Measurements from ENCODE around the gene RPL41. TPM values are rescaled to one million over a fixed set of nuclear protein-coding genes. Genes with fewer than 3 reads are reported as not detected.
"Not testable (repeated sequence)": the region's sequence is repeated elsewhere in the genome, so short reads cannot be mapped to it uniquely, and the experiment has no call there.

Gene RPL41
- total RNA-seq = 2,071 TPM
- polyA plus RNA-seq = 5,547 TPM

GRCh38 chr12:56116267-56117081 lies at the start of gene RPL41:
TSS of gene RPL41 (plus strand) at chr12:56116633.
- H3K27ac ChIP-seq (ENCODE audit: low read depth) = peak within 1 kb of the TSS; percentile 98
- peaks cover 4% of the 10 kb centered on the region for H3K36me3 ChIP-seq (ENCODE audit: insufficient read depth)
- under 1% methylated on average over 34 of the region's 34 CpGs for whole genome bisulfite sequencing
- H3K4me3 ChIP-seq (ENCODE audit: low read depth, low read length) = peak within 1 kb of the TSS; percentile 44
- DNase-seq (ENCODE audit: extremely low spot score) = peak; percentile 96
- no peaks in the 10 kb centered on the region for H3K4me1 ChIP-seq (ENCODE audit: insufficient read depth)

- no peaks in the 10 kb centered on the region for H3K36me3 ChIP-seq (ENCODE audit: insufficient read depth)
- 70% methylated on average over 4 of the region's 4 CpGs for WGBS
- no peak overlapping the region for H3K4me3 ChIP-seq (ENCODE audit: low read depth, low read length)
- DNase-seq (ENCODE audit: extremely low spot score) = no peak
- no peak overlapping the region for H3K27ac ChIP-seq (ENCODE audit: low read depth)
- H3K4me1 ChIP-seq (ENCODE audit: insufficient read depth) = no peaks in the 10 kb centered on the region
These were observed 44.8 kb upstream of the RPL41 start for GRCh38 chr12:56071648-56072047.

- Histone ChIP-seq H3K4me1 (ENCODE audit: insufficient read depth) (no peaks in the 10 kb centered on the region), H3K36me3 (ENCODE audit: insufficient read depth) (no peaks in the 10 kb centered on the region), H3K27ac (ENCODE audit: low read depth) (no peak overlapping the region), H3K4me3 (ENCODE audit: low read depth, low read length) (no peak overlapping the region)
- WGBS = 54% methylated on average over 5 of the region's 5 CpGs
- no peak for DNase-seq (ENCODE audit: extremely low spot score)
These were observed 42.0 kb upstream of the RPL41 start for GRCh38 chr12:56074396-56074795.

GRCh38 chr12:56077966-56078365 lies 38.5 kb upstream of the RPL41 start:
- 88% methylated on average over 9 of the region's 9 CpGs for WGBS
- not testable (repeated sequence) for DNase-seq (ENCODE audit: extremely low spot score)

GRCh38 chr12:56078427-56078826 lies 38.0 kb upstream of the RPL41 start:
- Histone ChIP-seq H3K36me3 (ENCODE audit: insufficient read depth) (no peaks in the 10 kb centered on the region), H3K27ac (ENCODE audit: low read depth) (no peak overlapping the region), H3K4me1 (ENCODE audit: insufficient read depth) (no peaks in the 10 kb centered on the region), H3K4me3 (ENCODE audit: low read depth, low read length) (no peak overlapping the region)
- no peak for DNase-seq (ENCODE audit: extremely low spot score)
- 94% methylated on average over 1 of the region's 1 CpG for WGBS

More at GRCh38 chr12:56077966-56078365, 38.5 kb upstream of the RPL41 start:
- H3K4me3 ChIP-seq (ENCODE audit: low read depth, low read length); H3K36me3 ChIP-seq (ENCODE audit: insufficient read depth); H3K4me1 ChIP-seq (ENCODE audit: insufficient read depth); H3K27ac ChIP-seq (ENCODE audit: low read depth): not testable (repeated sequence)

- H3K27ac ChIP-seq (ENCODE audit: low read depth) = peak overlapping the region; percentile 68
- no peaks in the 10 kb centered on the region for H3K36me3 ChIP-seq (ENCODE audit: insufficient read depth)
- no peak for DNase-seq (ENCODE audit: extremely low spot score)
- WGBS = 1% methylated on average over 50 of the region's 50 CpGs
- H3K4me1 ChIP-seq (ENCODE audit: insufficient read depth) = no peaks in the 10 kb centered on the region
- H3K4me3 ChIP-seq (ENCODE audit: low read depth, low read length) = peak overlapping the region; percentile 41
These were observed 37.3 kb upstream of the RPL41 start for GRCh38 chr12:56078931-56079722.

GRCh38 chr12:56079723-56080555 lies 36.5 kb upstream of the RPL41 start, which contains the start of gene ERBB3:
TSS of gene ERBB3 (plus strand) at chr12:56080165. CDS start at chr12:56080301, 136 bp downstream.
- Histone ChIP-seq H3K4me1 (ENCODE audit: insufficient read depth) (no peaks in the 10 kb centered on the region), H3K27ac (ENCODE audit: low read depth) (peak within 1 kb of the TSS; percentile 76), H3K36me3 (ENCODE audit: insufficient read depth) (no peaks in the 10 kb centered on the region), H3K4me3 (ENCODE audit: low read depth, low read length) (peak within 1 kb of the TSS; percentile 41)
- under 1% methylated on average over 59 of the region's 59 CpGs for WGBS
- peak; percentile 88 for DNase-seq (ENCODE audit: extremely low spot score)

GRCh38 chr12:56080556-56081138 lies 35.8 kb upstream of the RPL41 start:
- Histone ChIP-seq H3K4me1 (ENCODE audit: insufficient read depth) (no peaks in the 10 kb centered on the region), H3K27ac (ENCODE audit: low read depth) (peak overlapping the region; percentile 76), H3K4me3 (ENCODE audit: low read depth, low read length) (peak overlapping the region; percentile 41), H3K36me3 (ENCODE audit: insufficient read depth) (no peaks in the 10 kb centered on the region)
- no peak for DNase-seq (ENCODE audit: extremely low spot score)
- WGBS = 23% methylated on average over 20 of the region's 20 CpGs

- Histone ChIP-seq H3K4me3 (ENCODE audit: low read depth, low read length) (peak overlapping the region; percentile 41), H3K4me1 (ENCODE audit: insufficient read depth) (no peaks in the 10 kb centered on the region), H3K36me3 (ENCODE audit: insufficient read depth) (no peaks in the 10 kb centered on the region), H3K27ac (ENCODE audit: low read depth) (peak overlapping the region; percentile 61)
- no peak for DNase-seq (ENCODE audit: extremely low spot score)
- WGBS = 53% methylated on average over 6 of the region's 6 CpGs
These were observed 34.8 kb upstream of the RPL41 start for GRCh38 chr12:56081393-56082347.

- H3K27ac ChIP-seq (ENCODE audit: low read depth) = no peak overlapping the region
- WGBS = 74% methylated on average over 2 of the region's 2 CpGs
These were observed 34.1 kb upstream of the RPL41 start for GRCh38 chr12:56082382-56082781.

GRCh38 chr12:56082967-56083366 lies 33.5 kb upstream of the RPL41 start:
- H3K4me3 ChIP-seq (ENCODE audit: low read depth, low read length) = no peak overlapping the region
- H3K27ac ChIP-seq (ENCODE audit: low read depth) = no peak overlapping the region
- WGBS = 56% methylated on average over 3 of the region's 3 CpGs
- H3K4me1 ChIP-seq (ENCODE audit: insufficient read depth) = no peaks in the 10 kb centered on the region
- H3K36me3 ChIP-seq (ENCODE audit: insufficient read depth) = no peaks in the 10 kb centered on the region
- DNase-seq (ENCODE audit: extremely low spot score) = no peak

More at GRCh38 chr12:56082382-56082781, 34.1 kb upstream of the RPL41 start:
- no peak overlapping the region for H3K4me3 ChIP-seq (ENCODE audit: low read depth, low read length)
- no peak for DNase-seq (ENCODE audit: extremely low spot score)
- H3K36me3 ChIP-seq (ENCODE audit: insufficient read depth) = no peaks in the 10 kb centered on the region
- no peaks in the 10 kb centered on the region for H3K4me1 ChIP-seq (ENCODE audit: insufficient read depth)

GRCh38 chr12:56084958-56085543 lies 31.4 kb upstream of the RPL41 start:
- DNase-seq (ENCODE audit: extremely low spot score) = no peak
- H3K36me3 ChIP-seq (ENCODE audit: insufficient read depth) = no peaks in the 10 kb centered on the region
- no peak overlapping the region for H3K4me3 ChIP-seq (ENCODE audit: low read depth, low read length)
- 88% methylated on average over 15 of the region's 15 CpGs for WGBS
- H3K27ac ChIP-seq (ENCODE audit: low read depth) = no peak overlapping the region
- no peaks in the 10 kb centered on the region for H3K4me1 ChIP-seq (ENCODE audit: insufficient read depth)
